Adrenal gland (tissue), 5 donors: Measurements from ENCODE around the gene SEC24C.

ENCODE experiments used
- POLR2A ChIP-seq, 2 donors: fragments of 450-650 bp; IDR thresholded peaks; one replicate each; pipeline ENCODE4 v1.6.1; 2017; ENCODE audit warnings: antibody characterized with exemption in 2 of 2, mild to moderate bottlenecking in 2 of 2, moderate library complexity in 1 of 2
- TF ChIP-seq, protein P1 (sequence below), 6 experiments: fragments of 450-650 bp in 4 of 6; fragments of 200-600 bp in 2 of 6; sonication (generic) in 1 of 6; IDR thresholded peaks; 1 replicate in 5 of 6; 2 replicates in 1 of 6; pipeline versions ENCODE4 v1.5.1 to v1.8.0; 2016 to 2021; ENCODE audit warnings: antibody characterized with exemption in 6 of 6, mild to moderate bottlenecking in 2 of 6, moderate library complexity in 1 of 6
- donor health status: DM: no; HTN: no; CAD: no.

DNA sequence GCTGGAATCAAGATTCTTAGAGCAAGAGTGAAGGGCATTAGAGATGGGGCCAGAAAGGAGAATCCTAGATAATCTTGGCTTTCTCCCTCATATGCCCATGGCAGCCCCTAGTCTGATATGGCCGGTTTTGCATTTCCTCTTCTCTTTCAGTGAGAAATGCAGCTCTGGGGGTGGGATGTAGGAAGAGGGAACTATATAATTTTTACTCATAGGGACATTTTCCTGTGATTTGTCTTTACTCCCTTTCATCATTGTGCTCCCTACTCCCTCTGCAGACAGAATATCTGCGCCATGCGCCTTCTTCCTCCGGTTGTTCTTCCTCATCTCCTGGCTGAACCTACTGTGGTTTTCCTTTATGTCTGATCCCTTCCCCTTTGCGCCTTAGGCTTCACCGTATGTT, 20.9 kb downstream of the SEC24C start:
- TF ChIP-seq POLR2A (IDR thresholded peaks at IDR 0.05) = no peak
- TF ChIP-seq, protein P1, sequence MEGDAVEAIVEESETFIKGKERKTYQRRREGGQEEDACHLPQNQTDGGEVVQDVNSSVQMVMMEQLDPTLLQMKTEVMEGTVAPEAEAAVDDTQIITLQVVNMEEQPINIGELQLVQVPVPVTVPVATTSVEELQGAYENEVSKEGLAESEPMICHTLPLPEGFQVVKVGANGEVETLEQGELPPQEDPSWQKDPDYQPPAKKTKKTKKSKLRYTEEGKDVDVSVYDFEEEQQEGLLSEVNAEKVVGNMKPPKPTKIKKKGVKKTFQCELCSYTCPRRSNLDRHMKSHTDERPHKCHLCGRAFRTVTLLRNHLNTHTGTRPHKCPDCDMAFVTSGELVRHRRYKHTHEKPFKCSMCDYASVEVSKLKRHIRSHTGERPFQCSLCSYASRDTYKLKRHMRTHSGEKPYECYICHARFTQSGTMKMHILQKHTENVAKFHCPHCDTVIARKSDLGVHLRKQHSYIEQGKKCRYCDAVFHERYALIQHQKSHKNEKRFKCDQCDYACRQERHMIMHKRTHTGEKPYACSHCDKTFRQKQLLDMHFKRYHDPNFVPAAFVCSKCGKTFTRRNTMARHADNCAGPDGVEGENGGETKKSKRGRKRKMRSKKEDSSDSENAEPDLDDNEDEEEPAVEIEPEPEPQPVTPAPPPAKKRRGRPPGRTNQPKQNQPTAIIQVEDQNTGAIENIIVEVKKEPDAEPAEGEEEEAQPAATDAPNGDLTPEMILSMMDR (IDR thresholded peaks at IDR 0.05) = no peak
